Peyer's patch (tissue), 4 donors: ENCODE measurements around the gene ABCG8. TPM values are rescaled to one million over a fixed set of nuclear protein-coding genes. Genes with fewer than 3 reads are reported as not detected.

Source experiments
- DNase-seq, 3 donors: peaks; one replicate each; pipeline ENCODE4 v3.0.0-alpha.2; 2017 to 2019
- H3K27ac ChIP-seq, 4 donors: fragments of 200-600 bp; sonication (generic); one replicate each; pipeline ENCODE4 v1.5.1; 2016 to 2019
- H3K27me3 ChIP-seq, 2 donors: fragments of 200-600 bp; sonication (generic); one replicate each; pipeline ENCODE4 v1.5.1; 2019
- H3K36me3 ChIP-seq, 3 donors: fragments of 200-600 bp; sonication (generic); one replicate each; pipeline ENCODE4 v1.5.1; 2016 to 2019
- H3K4me1 ChIP-seq, 4 donors: fragments of 200-600 bp; sonication (generic); one replicate each; pipeline ENCODE4 v1.5.1; 2016 to 2019
- H3K4me3 ChIP-seq, 4 donors: fragments of 200-600 bp; sonication (generic); 1 replicate in 3 of 4; 2 replicates in 1 of 4; pipeline ENCODE4 v1.5.1; 2016 to 2019; ENCODE audit warnings: mild to moderate bottlenecking in 1 of 4
- H3K9me3 ChIP-seq, 4 donors: fragments of 200-600 bp; sonication (generic); one replicate each; pipeline ENCODE4 v1.5.1; 2016 to 2019; ENCODE audit warnings: mild to moderate bottlenecking in 1 of 4
- CTCF ChIP-seq, 6 experiments: fragments of 450-650 bp in 4 of 6; fragments of 200-600 bp in 2 of 6; sonication (generic) in 1 of 6; IDR thresholded peaks; one replicate each; pipeline ENCODE4 v1.5.1; 2017 to 2019; ENCODE audit warnings: antibody characterized with exemption in 6 of 6, mild to moderate bottlenecking in 3 of 6, moderate library complexity in 1 of 6
- POLR2A ChIP-seq, 2 donors: fragments of 450-650 bp; IDR thresholded peaks; one replicate each; pipeline ENCODE4 v1.5.1; 2017; ENCODE audit warnings: antibody characterized with exemption in 2 of 2, mild to moderate bottlenecking in 2 of 2, moderate library complexity in 2 of 2
- total RNA-seq, 4 donors: library from RNA; depleted of rRNA; stranded (reverse); fragments of >200 nt; gene quantifications; one replicate each; pipeline ENCODE4 v1.1.0, GENCODE V29; 2016

ABCG8 gene
- total RNA-seq = 10 to 100 TPM in 3 of 4 donors, 1 to 10 TPM in 1; 3.3 to 31.5 (median 16.4) TPM

GRCh38 chr2:43838560-43839267 is at the start of gene ABCG8, which contains the start of gene ABCG5:
TSS of gene ABCG8 (plus strand) at chr2:43838971. CDS start at chr2:43839054, 83 bp downstream.
TSS of gene ABCG5 (minus strand) at chr2:43838839. CDS start at chr2:43838679, 160 bp downstream.
- no peak for TF ChIP-seq POLR2A (IDR thresholded peaks at IDR 0.05)
- H3K36me3 ChIP-seq = no peaks in the 10 kb centered on the region
- no peaks in the 10 kb centered on the region for H3K27me3 ChIP-seq
- H3K4me3 ChIP-seq = no peak within 1 kb of the TSS
- H3K4me1 ChIP-seq = no peaks in the 10 kb centered on the region
- no peak for DNase-seq
- no peak within 1 kb of the TSS for H3K27ac ChIP-seq
- no peaks in the 10 kb centered on the region for H3K9me3 ChIP-seq

DNA sequence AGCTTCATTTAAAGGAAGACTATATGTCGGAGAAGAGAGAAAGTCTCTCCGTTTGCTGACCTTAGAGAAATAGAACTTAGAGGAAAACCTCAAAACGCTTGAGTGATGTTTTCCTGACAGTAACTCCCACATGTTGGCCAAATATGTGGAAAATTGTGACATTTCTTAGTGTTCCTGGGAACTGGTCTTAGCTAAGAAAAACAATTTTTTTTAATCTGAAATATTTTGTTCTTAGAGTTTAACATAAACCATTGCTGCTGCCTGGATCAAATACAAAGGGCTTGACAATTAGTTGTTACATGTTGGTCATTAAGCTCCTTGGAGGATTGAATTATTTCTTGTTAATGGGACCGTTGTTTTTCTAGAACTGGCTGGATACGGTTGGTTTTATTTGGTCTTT is 48.6 kb upstream of the ABCG8 start:
- H3K4me1 ChIP-seq = no peaks in the 10 kb centered on the region
- TF ChIP-seq CTCF (IDR thresholded peaks at IDR 0.05) (no peak), POLR2A (IDR thresholded peaks at IDR 0.05) (no peak)
- no peak overlapping the region for H3K4me3 ChIP-seq
- no peaks in the 10 kb centered on the region for H3K36me3 ChIP-seq
- H3K27me3 ChIP-seq = no peaks in the 10 kb centered on the region
- peak overlapping the region in 1 of 4 donors; percentile 36 for H3K27ac ChIP-seq
- no peaks in the 10 kb centered on the region for H3K9me3 ChIP-seq
- no peak for DNase-seq

- TF ChIP-seq CTCF (IDR thresholded peaks at IDR 0.05) = no peak
- no peak for TF ChIP-seq POLR2A (IDR thresholded peaks at IDR 0.05)
- no peaks in the 10 kb centered on the region for H3K27me3 ChIP-seq
- H3K4me3 ChIP-seq = no peak overlapping the region
- no peaks in the 10 kb centered on the region for H3K36me3 ChIP-seq
- no peak for DNase-seq
- peak overlapping the region in 1 of 4 donors; percentile 36 for H3K27ac ChIP-seq
- no peaks in the 10 kb centered on the region for H3K4me1 ChIP-seq
- H3K9me3 ChIP-seq = no peaks in the 10 kb centered on the region
Observed at GRCh38 chr2:43791035-43791765, 47.6 kb upstream of the ABCG8 start.

- Histone ChIP-seq H3K27me3 (no peaks in the 10 kb centered on the region), H3K4me3 (no peak overlapping the region), H3K9me3 (no peaks in the 10 kb centered on the region), H3K27ac (no peak overlapping the region), H3K36me3 (peaks cover 0 to 5% (median 0%) of the 10 kb centered on the region in 3 donors), H3K4me1 (no peaks in the 10 kb centered on the region)
- TF ChIP-seq POLR2A (IDR thresholded peaks at IDR 0.05) (no peak), CTCF (IDR thresholded peaks at IDR 0.05) (no peak)
- no peak for DNase-seq
Observed at GRCh38 chr2:43792653-43793052, 46.1 kb upstream of the ABCG8 start.

- no peak for TF ChIP-seq POLR2A (IDR thresholded peaks at IDR 0.05)
- TF ChIP-seq CTCF (IDR thresholded peaks at IDR 0.05) = no peak
- Histone ChIP-seq H3K4me3 (no peak overlapping the region), H3K4me1 (no peaks in the 10 kb centered on the region), H3K9me3 (no peaks in the 10 kb centered on the region), H3K27ac (no peak overlapping the region), H3K27me3 (no peaks in the 10 kb centered on the region), H3K36me3 (peaks cover 0 to 5% (median 0%) of the 10 kb centered on the region in 3 donors)
- DNase-seq = no peak
Observed at GRCh38 chr2:43794956-43795355, 43.8 kb upstream of the ABCG8 start.

- Histone ChIP-seq H3K9me3 (no peaks in the 10 kb centered on the region), H3K27me3 (no peaks in the 10 kb centered on the region), H3K4me1 (no peaks in the 10 kb centered on the region), H3K27ac (no peak overlapping the region), H3K36me3 (peaks cover 0 to 5% (median 0%) of the 10 kb centered on the region in 3 donors), H3K4me3 (no peak overlapping the region)
- DNase-seq = no peak
- no peak for TF ChIP-seq CTCF (IDR thresholded peaks at IDR 0.05)
- TF ChIP-seq POLR2A (IDR thresholded peaks at IDR 0.05) = no peak
Observed at GRCh38 chr2:43796206-43796605, 42.6 kb upstream of the ABCG8 start.
